T1000 (cell line): ENCODE data around the gene CNTNAP4.

Experiments
- DNase-seq: peaks from one replicate; lab custom pipeline; 2025; ENCODE audit warnings: mixed read lengths; lab: John Stamatoyannopoulos, UW

The CNTNAP4 gene

GRCh38 chr16:76396977-76397376 lies 119.8 kb downstream of the CNTNAP4 start:
- no peak for DNase-seq

- no peak for DNase-seq
These were observed 132.5 kb downstream of the CNTNAP4 start for GRCh38 chr16:76409706-76410105.

- DNase-seq, result no peak
These were observed 144.4 kb downstream of the CNTNAP4 start for GRCh38 chr16:76421571-76421970.

- DNase-seq, result no peak
These were observed 151.7 kb downstream of the CNTNAP4 start for GRCh38 chr16:76428858-76429257.

GRCh38 chr16:76441391-76441790 lies 164.2 kb downstream of the CNTNAP4 start:
- DNase-seq, result no peak

GRCh38 chr16:76441876-76442275 lies 164.7 kb downstream of the CNTNAP4 start:
- DNase-seq, result no peak

GRCh38 chr16:76443973-76444372 lies 166.8 kb downstream of the CNTNAP4 start:
- DNase-seq, result no peak

GRCh38 chr16:76444832-76445231 lies 167.6 kb downstream of the CNTNAP4 start:
- no peak for DNase-seq

- no peak for DNase-seq
These were observed 168.6 kb downstream of the CNTNAP4 start for GRCh38 chr16:76445815-76446214.

- no peak for DNase-seq
These were observed 169.1 kb downstream of the CNTNAP4 start for GRCh38 chr16:76446251-76446650.

GRCh38 chr16:76450890-76451289 lies 173.7 kb downstream of the CNTNAP4 start:
- no peak for DNase-seq

- no peak for DNase-seq
These were observed 178.1 kb downstream of the CNTNAP4 start for GRCh38 chr16:76455257-76455656.

- DNase-seq, result no peak
These were observed 178.8 kb downstream of the CNTNAP4 start for GRCh38 chr16:76456016-76456415.

- no peak for DNase-seq
These were observed 181.9 kb downstream of the CNTNAP4 start for GRCh38 chr16:76459111-76459510.

GRCh38 chr16:76461836-76462235 lies 184.6 kb downstream of the CNTNAP4 start:
- DNase-seq, result no peak

- no peak for DNase-seq
These were observed 187.9 kb downstream of the CNTNAP4 start for GRCh38 chr16:76464955-76465620.

- DNase-seq, result no peak
These were observed 189.7 kb downstream of the CNTNAP4 start for GRCh38 chr16:76466871-76467270.

- DNase-seq, result no peak
These were observed 196.8 kb downstream of the CNTNAP4 start for GRCh38 chr16:76474048-76474447.

- DNase-seq, result no peak
These were observed 200.9 kb downstream of the CNTNAP4 start for GRCh38 chr16:76478105-76478504.

GRCh38 chr16:76483307-76483909 lies 206.2 kb downstream of the CNTNAP4 start:
- DNase-seq, result no peak

- DNase-seq, result no peak
These were observed 206.8 kb downstream of the CNTNAP4 start for GRCh38 chr16:76484020-76484419.

- no peak for DNase-seq
These were observed 209.5 kb downstream of the CNTNAP4 start for GRCh38 chr16:76486740-76487139.

GRCh38 chr16:76487411-76488064 lies 210.3 kb downstream of the CNTNAP4 start:
- no peak for DNase-seq

- no peak for DNase-seq
These were observed 210.8 kb downstream of the CNTNAP4 start for GRCh38 chr16:76488065-76488417.
